Panc1 (cell line): ENCODE results near the gene ZNF749. TPM values are rescaled to one million over a fixed set of nuclear protein-coding genes. Genes with fewer than 3 reads are reported as not detected.
A peak's percentile ranks its signal among the peaks of the same experiment; 100 is the strongest.

Experiments
- ATAC-seq: fragments of 200-7000 bp; cut with Tn5 transposase; 2 replicates; pipeline ENCODE4 v1.9.1; 2020; ENCODE audit warnings: mild to moderate bottlenecking, moderate library complexity
- BruUV-seq: library from RNA; stranded (reverse); fragments of 400-500 nt; replicated peaks from 2 replicates; lab custom pipeline; 2021; lab: Mats Ljungman, UMichigan
- CTCF ChIA-PET: fragments of 300-600 bp; sonication (Branson Sonifier 250); formaldehyde crosslinking; loops from one replicate; lab custom pipeline; 2022; ENCODE audit warnings: antibody characterized with exemption; lab: Charles Lee
- POLR2A ChIA-PET: fragments of 300-600 bp; sonication (Branson Sonifier 250); formaldehyde crosslinking; loops from one replicate; lab custom pipeline; 2022; ENCODE audit warnings: antibody characterized with exemption; lab: Charles Lee
- DNase-seq: peaks from one replicate; pipeline ENCODE4 v3.0.0-alpha.2; 2010; ENCODE audit warnings: low read depth, low spot score
- H3K27ac ChIP-seq: 2 replicates; pipeline ENCODE4 v1.5.1; 2011; ENCODE audit warnings: mild to moderate bottlenecking, low read length, inconsistent platforms
- H3K27me3 ChIP-seq: fragments of 200-500 bp; sonication (Bioruptor generic); 2 replicates; pipeline ENCODE4 v1.6.0; 2014; ENCODE audit warnings: low read length, inconsistent platforms; ENCODE audit not compliant: control insufficient read depth, insufficient read depth
- H3K36me3 ChIP-seq: fragments of 200-500 bp; sonication (Bioruptor generic); 2 replicates; pipeline ENCODE4 v1.5.1; 2014; ENCODE audit warnings: inconsistent platforms, mild to moderate bottlenecking, low read length, moderate library complexity; ENCODE audit not compliant: control insufficient read depth, insufficient read depth
- H3K4me1 ChIP-seq: 2 replicates; pipeline ENCODE4 v1.5.1; 2011; ENCODE audit warnings: inconsistent platforms, mild to moderate bottlenecking, low read length, moderate library complexity; ENCODE audit not compliant: control insufficient read depth, insufficient read depth
- H3K4me3 ChIP-seq, 2 experiments: 2 replicates each; pipeline ENCODE4 v1.5.1; 2011 to 2012; ENCODE audit warnings: low read depth in 2 of 2, low read length in 2 of 2, mild to moderate bottlenecking in 2 of 2, inconsistent platforms in 1 of 2, moderate library complexity in 1 of 2
- H3K9me3 ChIP-seq: fragments of 200-500 bp; sonication (Bioruptor generic); 2 replicates; pipeline ENCODE4 v1.5.1; 2014; ENCODE audit warnings: low read depth, mild to moderate bottlenecking, inconsistent platforms, low read length, moderate library complexity; ENCODE audit not compliant: control insufficient read depth, insufficient read depth
- CTCF ChIP-seq: fragments of 450-650 bp; IDR thresholded peaks from 2 replicates; pipeline ENCODE4 v1.5.1; 2017; ENCODE audit warnings: mild to moderate bottlenecking
- POLR2AphosphoS5 ChIP-seq: IDR thresholded peaks from 2 replicates; pipeline ENCODE4 v1.6.1; 2012; ENCODE audit warnings: mild to moderate bottlenecking, low read depth, low read length, moderate library complexity
- REST ChIP-seq, 2 experiments: IDR thresholded peaks; 2 replicates each; pipeline ENCODE4 v1.6.1; 2011 to 2012; ENCODE audit warnings: low read depth in 2 of 2, control low read depth in 1 of 2, low read length in 1 of 2, mild to moderate bottlenecking in 1 of 2, moderate library complexity in 1 of 2; ENCODE audit not compliant: insufficient read depth in 1 of 2
- SIN3A ChIP-seq: IDR thresholded peaks from 2 replicates; pipeline ENCODE4 v1.6.1; 2012; ENCODE audit warnings: low read depth, mild to moderate bottlenecking, low read length, moderate library complexity, borderline replicate concordance; ENCODE audit not compliant: insufficient read depth
- TCF7L2 ChIP-seq: IDR thresholded peaks from 2 replicates; pipeline ENCODE4 v1.6.1; 2011; ENCODE audit warnings: mild to moderate bottlenecking, low read depth, low read length, inconsistent platforms
- in situ Hi-C: cut with HindIII; loops from 2 replicates; pipeline ENCODE4 v1.10.0; 2016; ENCODE audit warnings: low sequenced_read_pairs, low pct_unique_long_range_greater_than_20kb
- intact Hi-C: fragments of 100-400 bp; cut with micrococcal nuclease; formaldehyde crosslinking; loops from one replicate; pipeline ENCODE4 v1.10.0; 2022; ENCODE audit not compliant: unreplicated experiment
- total RNA-seq: library from RNA; stranded (reverse); gene quantifications from one replicate; pipeline ENCODE4 v1.2.1, GENCODE V29; 2021; ENCODE audit not compliant: unreplicated experiment

Gene ZNF749
- total RNA-seq, 1 experiment from 2014 or later = 21.3 TPM

- peak; percentile 93 for TF ChIP-seq CTCF
- TF ChIP-seq TCF7L2 = no peak
- TF ChIP-seq REST (IDR thresholded peaks at IDR 0.05; ENCODE audit: insufficient read depth in 1 of 2, low read depth in 2 of 2, low read length in 1 of 2) = peak in 1 of 2 experiments; percentile 66; a peak in 2 of 4 replicates
- Histone ChIP-seq H3K27me3 (no peaks in the 10 kb centered on the region), H3K4me3 (no peak overlapping the region), H3K4me1 (peaks cover under 1% of the 10 kb centered on the region; the same call in 1 of the 2 replicates), H3K9me3 (peaks cover 16% of the 10 kb centered on the region; the same call in 1 of the 2 replicates), H3K27ac (no peak overlapping the region), H3K36me3 (no peaks in the 10 kb centered on the region)
- in situ Hi-C loops (no loop called here), intact Hi-C loops (no loop called here)
- CTCF ChIA-PET = interaction anchor here (0.7 kb wide), 1 partner anchor 89 kb away, joined by 4 read pairs; no protein-coding TSS in a partner anchor
- POLR2A ChIA-PET = interaction anchor here (0.6 kb wide), 1 partner anchor 384 kb away, joined by 3 read pairs; no protein-coding TSS in a partner anchor
- BruUV-seq = no TSS peak
- ATAC-seq = peak; percentile 80
- peak; percentile 64 for DNase-seq
Measured at GRCh38 chr19:57406516-57407123, 28.5 kb upstream of the ZNF749 start.

GRCh38 chr19:57410877-57411671 lies 24.1 kb upstream of the ZNF749 start, which contains the start of gene ZNF17:
Gene ZNF17 (plus strand): TSS chr19:57411161. CDS start chr19:57413616, 2,455 bp downstream.
- H3K4me1 ChIP-seq = peaks cover 6% of the 10 kb centered on the region
- no peaks in the 10 kb centered on the region for H3K36me3 ChIP-seq
- intact Hi-C loops (no loop called here), in situ Hi-C loops (no loop called here)
- ChIA-PET POLR2A (no interaction called here), CTCF (no interaction called here)
- peak within 1 kb of the TSS; percentile 81 for H3K27ac ChIP-seq
- H3K27me3 ChIP-seq = no peaks in the 10 kb centered on the region
- peak; percentile 86 for DNase-seq
- no peaks in the 10 kb centered on the region for H3K9me3 ChIP-seq
- BruUV-seq = TSS peak; percentile 61
- TF ChIP-seq SIN3A (peak; percentile 83; the same call in 1 of the 2 replicates), CTCF (no peak), TCF7L2 (no peak), POLR2AphosphoS5 (peak; percentile 52; the same call in 1 of the 2 replicates), REST (IDR thresholded peaks at IDR 0.05; ENCODE audit: insufficient read depth in 1 of 2, low read depth in 2 of 2, low read length in 1 of 2) (0 out of 4 replicates have a peak, but pooled peaks of 1 of the 2 experiments have one; percentile 31)
- H3K4me3 ChIP-seq = peak within 1 kb of the TSS; percentile 74 to 80
- peak; percentile 100 for ATAC-seq
